ENCODE data around the gene DYNC2LI1. TPM values are rescaled to one million over a fixed set of nuclear protein-coding genes. Genes with fewer than 3 reads are reported as not detected.

DYNC2LI1 gene
- total RNA-seq, 2 experiments from 2014 or later = 5.1 to 5.9 TPM

DNA sequence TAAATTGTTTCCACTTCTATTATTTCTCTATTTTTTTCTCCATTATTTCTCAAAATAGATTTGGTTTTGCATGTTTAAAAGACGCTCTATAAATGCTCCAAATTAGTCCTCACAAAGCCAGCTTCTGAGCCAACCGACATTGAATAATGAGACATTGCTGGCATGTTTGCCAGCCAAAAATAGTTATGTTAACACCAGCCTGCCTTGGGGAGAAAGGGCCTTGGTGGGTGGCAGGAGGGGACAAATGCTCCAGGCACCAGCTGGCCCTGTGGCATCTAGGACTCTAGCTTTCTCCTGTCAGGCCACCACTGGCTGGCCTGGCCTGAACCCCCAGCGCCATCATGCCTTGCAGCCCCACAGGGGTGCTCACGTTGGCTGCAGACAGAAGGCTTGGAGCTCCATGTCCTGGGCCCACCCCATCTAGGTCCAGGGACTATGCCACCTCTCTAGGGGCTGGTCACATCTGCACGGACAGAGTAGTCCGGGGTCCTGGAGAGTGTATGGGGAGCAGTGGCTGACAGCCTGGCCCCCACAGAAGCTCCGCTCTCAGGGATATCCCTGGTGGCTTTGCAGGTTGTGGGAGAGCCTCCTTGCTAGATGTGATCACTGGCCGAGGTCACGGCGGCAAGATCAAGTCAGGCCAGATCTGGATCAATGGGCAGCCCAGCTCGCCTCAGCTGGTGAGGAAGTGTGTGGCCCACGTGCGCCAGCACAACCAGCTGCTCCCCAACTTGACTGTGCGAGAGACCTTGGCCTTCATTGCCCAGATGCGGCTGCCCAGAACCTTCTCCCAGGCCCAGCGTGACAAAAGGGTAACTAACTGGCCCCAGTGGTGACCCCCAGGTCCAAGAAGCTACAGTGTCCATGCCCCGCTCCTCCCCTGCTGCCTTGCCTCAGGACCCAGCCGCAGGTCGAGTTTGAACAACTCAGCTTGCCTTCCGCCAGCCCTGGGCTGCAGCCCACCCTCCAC is 77.5 kb downstream of the DYNC2LI1 start:
- Mint-ChIP-seq H3K4me3 (no peak overlapping the region), H3K36me3 (no peaks in the 10 kb centered on the region), H3K4me1 (no peaks in the 10 kb centered on the region), H3K9me3 (ENCODE audit: low read depth) (no peaks in the 10 kb centered on the region), H3K27me3 (peaks cover 31% of the 10 kb centered on the region), H3K27ac (no peak overlapping the region)
- ATAC-seq (no peak), DNase-seq (no peak)
- CTCF ChIA-PET = no interaction called here

DNA sequence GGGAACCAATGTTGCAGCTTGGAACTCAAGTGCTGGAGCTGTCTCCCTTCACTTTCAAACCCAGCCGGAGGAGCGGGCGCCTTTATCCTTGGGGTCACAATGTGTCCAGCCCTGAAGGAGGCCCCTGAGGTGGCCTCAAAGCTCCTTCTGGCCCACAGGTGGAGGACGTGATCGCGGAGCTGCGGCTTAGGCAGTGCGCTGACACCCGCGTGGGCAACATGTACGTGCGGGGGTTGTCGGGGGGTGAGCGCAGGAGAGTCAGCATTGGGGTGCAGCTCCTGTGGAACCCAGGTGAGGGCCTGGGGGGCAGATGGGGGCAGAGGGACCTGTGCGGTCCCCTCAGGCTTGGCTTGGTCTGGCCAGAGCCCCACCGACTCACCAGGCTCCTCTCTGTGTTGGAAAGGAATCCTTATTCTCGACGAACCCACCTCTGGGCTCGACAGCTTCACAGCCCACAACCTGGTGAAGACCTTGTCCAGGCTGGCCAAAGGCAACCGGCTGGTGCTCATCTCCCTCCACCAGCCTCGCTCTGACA is 78.4 kb downstream of the DYNC2LI1 start:
- H3K27me3 Mint-ChIP-seq = peaks cover 29% of the 10 kb centered on the region
- no peak overlapping the region for H3K27ac Mint-ChIP-seq
- CTCF ChIA-PET = no interaction called here
- no peaks in the 10 kb centered on the region for H3K9me3 Mint-ChIP-seq (ENCODE audit: low read depth)
- H3K36me3 Mint-ChIP-seq = no peaks in the 10 kb centered on the region
- DNase-seq (no peak), ATAC-seq (no peak)
- H3K4me3 Mint-ChIP-seq = no peak overlapping the region
- no peaks in the 10 kb centered on the region for H3K4me1 Mint-ChIP-seq

DNA sequence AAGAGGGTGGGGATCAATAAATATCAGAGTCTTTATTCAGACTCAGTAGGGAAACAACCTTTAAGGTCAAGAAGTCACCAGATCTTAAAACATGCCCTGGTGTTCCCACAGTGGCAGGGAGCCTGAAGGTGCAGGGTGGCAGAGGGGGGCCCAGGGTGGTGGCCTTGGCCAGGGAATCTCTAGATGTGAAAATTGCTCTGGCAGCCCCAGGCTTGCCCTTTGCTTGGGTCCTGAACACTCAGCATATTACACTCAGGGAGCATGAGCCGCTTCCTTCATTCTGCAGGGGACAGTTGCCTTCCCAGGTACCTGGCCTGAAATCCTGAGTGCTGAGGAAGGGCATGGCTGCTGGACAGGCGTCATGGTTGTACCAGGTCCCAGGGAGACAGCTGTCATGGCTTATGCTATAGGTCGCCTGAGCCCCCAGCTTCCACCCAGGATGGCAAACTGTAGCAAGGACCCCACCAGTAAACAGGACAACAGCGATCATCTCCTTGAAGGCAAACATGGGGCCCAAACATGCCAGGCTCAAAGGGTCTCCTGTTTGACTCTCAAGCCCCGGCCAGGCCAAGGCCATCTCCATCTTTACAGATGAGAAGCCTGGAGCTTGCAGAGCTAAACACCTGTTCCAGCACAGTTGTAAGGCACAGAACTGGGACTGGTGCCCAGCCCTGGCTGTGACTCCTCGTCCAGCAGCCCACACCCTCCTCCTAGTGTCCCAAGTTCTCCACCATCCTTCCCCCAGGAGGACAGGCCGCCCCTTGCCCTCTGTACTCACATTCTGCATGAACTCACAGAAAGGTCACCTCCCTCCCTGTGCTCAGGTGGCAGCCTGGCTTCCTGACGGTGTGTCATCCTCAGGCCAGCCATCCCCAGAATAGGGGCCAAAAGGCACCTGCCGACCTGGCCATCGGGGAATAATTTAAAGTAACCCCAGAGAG is 79.6 kb downstream of the DYNC2LI1 start:
- Mint-ChIP-seq H3K27ac (no peak overlapping the region), H3K4me1 (no peaks in the 10 kb centered on the region), H3K4me3 (no peak overlapping the region), H3K36me3 (no peaks in the 10 kb centered on the region), H3K9me3 (ENCODE audit: low read depth) (no peaks in the 10 kb centered on the region), H3K27me3 (peaks cover 35% of the 10 kb centered on the region)
- DNase-seq (no peak), ATAC-seq (no peak)
- CTCF ChIA-PET = no interaction called here

DNA sequence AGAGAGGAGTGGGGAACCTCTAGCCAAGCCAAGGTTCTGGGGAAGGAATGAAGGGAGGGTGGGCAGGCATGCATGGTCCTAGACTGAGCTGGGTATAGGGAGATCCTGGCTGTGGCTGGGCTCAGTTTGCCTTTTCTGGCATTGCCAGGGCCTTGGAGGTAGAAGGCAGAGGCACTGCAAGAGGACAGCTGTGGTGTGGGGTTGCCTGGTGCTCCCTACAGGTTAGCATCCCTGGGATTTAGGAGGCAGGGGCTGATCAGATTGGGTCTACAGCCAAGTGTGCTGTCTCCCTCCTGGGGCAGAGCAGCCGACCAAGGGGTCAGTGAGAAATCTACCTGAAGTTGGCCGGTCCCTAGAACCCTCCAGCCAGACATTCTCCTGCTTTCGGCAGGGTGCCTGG is 80.8 kb downstream of the DYNC2LI1 start:
- Mint-ChIP-seq H3K36me3 (no peaks in the 10 kb centered on the region), H3K27ac (no peak overlapping the region), H3K27me3 (peaks cover 47% of the 10 kb centered on the region), H3K9me3 (ENCODE audit: low read depth) (no peaks in the 10 kb centered on the region), H3K4me3 (no peak overlapping the region), H3K4me1 (no peaks in the 10 kb centered on the region)
- ATAC-seq = no peak
- CTCF ChIA-PET = no interaction called here
- no peak for DNase-seq

DNA sequence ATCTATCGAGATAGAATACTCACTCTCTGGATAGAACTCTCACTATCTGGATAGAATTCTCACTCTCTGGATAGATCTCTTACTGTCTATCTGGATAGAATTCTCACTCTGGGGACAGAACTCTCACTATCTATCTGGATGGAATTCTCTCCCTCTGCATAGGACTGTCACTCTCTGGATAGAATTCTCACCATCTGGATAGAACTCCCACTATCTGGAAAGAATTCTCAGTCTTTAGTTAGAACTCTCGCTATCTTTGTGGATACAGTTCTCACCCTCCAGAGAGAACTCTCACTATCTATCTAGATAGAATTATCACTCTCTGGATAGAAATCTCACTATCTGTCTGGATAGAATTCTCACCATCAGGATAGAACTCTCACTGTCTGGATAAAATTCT is 81.5 kb downstream of the DYNC2LI1 start:
- no peak for ATAC-seq
- H3K27me3 Mint-ChIP-seq = peaks cover 50% of the 10 kb centered on the region
- no peak overlapping the region for H3K4me3 Mint-ChIP-seq
- no peak overlapping the region for H3K27ac Mint-ChIP-seq
- no peaks in the 10 kb centered on the region for H3K9me3 Mint-ChIP-seq (ENCODE audit: low read depth)
- no peak for DNase-seq
- CTCF ChIA-PET = no interaction called here
- H3K36me3 Mint-ChIP-seq = no peaks in the 10 kb centered on the region
- no peaks in the 10 kb centered on the region for H3K4me1 Mint-ChIP-seq

Other genes with a start within 250 kb of the DYNC2LI1 start
- 10 to 100 TPM; 32.0 to 32.1 TPM for gene THADA, start 178.0 kb upstream of the DYNC2LI1 start, total RNA-seq
- under 1 TPM; 0.54 to 0.67 TPM for gene PLEKHH2, start 136.8 kb upstream of the DYNC2LI1 start, total RNA-seq
- under 1 TPM in 1 of 2 experiments, not detected in 1; 0.19 TPM for gene C1GALT1C1L, start 97.6 kb upstream of the DYNC2LI1 start, total RNA-seq
- not detected for gene ABCG5, start 64.8 kb downstream of the DYNC2LI1 start, total RNA-seq
- not detected for gene ABCG8, start 64.9 kb downstream of the DYNC2LI1 start, total RNA-seq
- gene LRPPRC, start 221.9 kb downstream of the DYNC2LI1 start, total RNA-seq = 100 to 1,000 TPM in 1 of 2 experiments, 10 to 100 TPM in 1; 70.0 to 103 TPM